Fibroblast of upper back skin (primary cell): Measurements from ENCODE around the gene LIMS2.
A peak's percentile ranks its signal among the peaks of the same experiment; 100 is the strongest.

ENCODE experiments used
- DNase-seq: peaks from one replicate; pipeline ENCODE4 v3.0.0-alpha.2; 2013

LIMS2 gene

DNA sequence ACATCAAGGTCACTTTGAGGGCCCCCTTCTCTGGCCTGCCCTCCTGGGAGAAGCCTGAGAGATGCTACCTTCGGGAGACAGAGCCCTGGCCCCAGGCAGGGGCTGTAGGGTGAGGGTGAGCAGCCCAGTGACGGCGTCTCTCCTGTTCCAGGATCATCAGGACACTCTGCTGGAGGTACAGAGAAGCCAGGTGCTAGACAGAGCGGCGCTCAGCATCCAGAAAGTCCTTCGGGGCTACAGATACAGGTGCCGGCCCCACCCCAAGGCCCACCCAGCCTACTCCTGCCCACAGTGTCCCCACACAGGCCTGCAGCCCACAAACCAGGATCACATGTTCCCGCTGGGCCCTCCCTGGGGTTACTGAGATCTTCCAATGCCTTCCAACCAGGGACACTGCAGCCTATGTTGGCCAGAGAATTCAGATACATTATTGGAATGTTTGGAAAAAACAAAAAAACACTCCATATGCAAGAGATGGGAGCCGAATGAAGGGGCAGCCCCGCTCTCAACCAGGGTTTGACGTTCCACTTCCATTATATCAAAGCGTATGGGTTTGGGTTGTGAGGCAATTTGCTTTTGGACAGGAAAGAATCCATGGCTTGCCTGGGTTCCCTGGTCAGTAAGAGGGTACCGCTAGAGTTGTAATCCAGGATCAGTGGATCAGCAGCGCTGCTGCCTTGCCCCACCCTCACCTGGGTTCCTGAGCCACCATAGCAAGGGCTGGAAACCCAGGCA is 78.9 kb downstream of the LIMS2 start:
- no peak for DNase-seq

- no peak for DNase-seq
Observed at GRCh38 chr2:127594116-127594591, 81.2 kb downstream of the LIMS2 start.

- DNase-seq: no peak
Observed at GRCh38 chr2:127593228-127594115, 81.9 kb downstream of the LIMS2 start.

GRCh38 chr2:127592761-127593227 is 82.5 kb downstream of the LIMS2 start:
- DNase-seq: no peak

GRCh38 chr2:127591221-127591923 is 84.0 kb downstream of the LIMS2 start:
- DNase-seq: peak; percentile 64

DNA sequence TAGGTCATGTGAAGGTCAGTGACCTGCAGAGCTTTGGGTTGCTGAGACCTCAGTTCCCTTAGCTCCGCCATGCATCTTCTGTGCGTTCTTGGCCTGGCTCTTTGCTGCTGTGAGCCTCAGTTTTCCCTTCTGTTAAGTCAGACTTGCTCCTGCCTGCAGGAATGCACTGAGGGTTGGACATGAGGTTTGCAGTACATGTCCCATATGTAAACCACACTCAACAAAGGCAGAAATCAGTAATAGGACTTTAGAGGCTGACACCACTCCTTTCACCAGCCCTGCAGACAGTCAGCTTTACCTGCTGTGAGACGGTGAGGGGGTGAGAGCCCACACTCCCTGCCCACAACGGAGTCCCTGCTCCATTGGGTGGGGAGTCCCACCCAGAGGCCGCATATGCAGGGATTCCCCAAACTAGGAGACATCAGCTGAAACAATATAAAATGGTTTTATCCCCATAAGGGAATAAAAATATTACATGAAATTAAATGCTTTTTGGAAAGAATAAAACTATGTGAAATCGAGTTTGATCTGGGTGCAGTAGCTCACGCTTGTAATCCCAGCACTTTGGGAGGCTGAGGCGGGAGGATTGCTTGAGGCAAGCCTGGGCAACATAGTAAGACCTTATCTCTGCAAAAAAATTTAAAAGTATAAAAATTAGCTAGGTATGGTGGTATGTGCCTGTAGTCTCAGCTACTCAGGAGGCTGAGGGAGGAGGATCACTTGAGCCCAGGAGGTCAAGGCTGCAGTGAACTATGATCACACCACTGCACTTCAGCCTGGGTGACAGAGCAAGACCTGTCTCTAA is 84.7 kb downstream of the LIMS2 start:
- no peak for DNase-seq

DNA sequence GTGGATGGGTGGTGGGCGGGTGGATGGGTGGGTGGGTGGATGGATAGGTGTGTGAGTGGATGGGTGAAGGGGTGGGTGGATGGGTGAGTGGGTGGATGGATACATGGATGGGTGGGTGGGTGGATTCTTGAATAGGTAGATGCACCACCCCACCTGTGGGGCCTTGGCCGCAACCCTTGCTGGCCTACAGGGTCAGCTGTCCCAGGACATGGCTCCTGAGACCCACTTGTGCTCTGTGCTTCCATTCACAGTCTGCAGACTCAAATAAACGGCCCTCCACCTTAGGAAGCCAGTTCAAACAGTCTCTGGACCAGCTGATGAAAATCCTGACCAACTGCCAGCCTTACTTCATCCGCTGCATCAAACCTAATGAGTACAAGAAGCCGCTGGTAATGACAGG is 85.5 kb downstream of the LIMS2 start:
- DNase-seq: no peak

- no peak for DNase-seq
Observed at GRCh38 chr2:127589358-127589757, 86.0 kb downstream of the LIMS2 start.
